ENCODE data around the gene ENTPD6.
"Not testable (repeated sequence)": the region's sequence is repeated elsewhere in the genome, so short reads cannot be mapped to it uniquely, and the experiment has no call there.

Gene ENTPD6

GRCh38 chr20:25241659-25241955 lies 46.1 kb downstream of the ENTPD6 start:
- DNase-seq (ENCODE audit: low read depth in 3 of 3): not testable (repeated sequence)

GRCh38 chr20:25242231-25242630 lies 46.7 kb downstream of the ENTPD6 start:
- no peak for DNase-seq (ENCODE audit: low read depth in 3 of 3)

- DNase-seq (ENCODE audit: low read depth in 3 of 3): no peak
Observed at GRCh38 chr20:25243416-25243979, 48.0 kb downstream of the ENTPD6 start.

- no peak for DNase-seq (ENCODE audit: low read depth in 3 of 3)
Observed at GRCh38 chr20:25244976-25245375, 49.5 kb downstream of the ENTPD6 start.

- no peak for DNase-seq (ENCODE audit: low read depth in 3 of 3)
Observed at GRCh38 chr20:25245461-25245860, 49.9 kb downstream of the ENTPD6 start.

- DNase-seq (ENCODE audit: low read depth in 3 of 3): no peak
Observed at GRCh38 chr20:25246182-25246999, 50.9 kb downstream of the ENTPD6 start.

GRCh38 chr20:25247000-25247517 lies 51.5 kb downstream of the ENTPD6 start:
- peak in 1 of 3 experiments; percentile 13 for DNase-seq (ENCODE audit: low read depth in 3 of 3)

- peak in 1 of 3 experiments; percentile 16 for DNase-seq (ENCODE audit: low read depth in 3 of 3)
Observed at GRCh38 chr20:25247518-25247955, 52.0 kb downstream of the ENTPD6 start.

- DNase-seq (ENCODE audit: low read depth in 3 of 3): peak; percentile 46 to 68 (median 54)
Observed at GRCh38 chr20:25247956-25248785, 52.7 kb downstream of the ENTPD6 start, which contains the start of gene PYGB. TSS of gene PYGB (plus strand) at chr20:25248085. CDS start at chr20:25248179, 94 bp downstream.

- no peak for DNase-seq (ENCODE audit: low read depth in 3 of 3)
Observed at GRCh38 chr20:25248786-25249172, 53.3 kb downstream of the ENTPD6 start.

- no peak for DNase-seq (ENCODE audit: low read depth in 3 of 3)
Observed at GRCh38 chr20:25249198-25249931, 53.9 kb downstream of the ENTPD6 start.

- no peak for DNase-seq (ENCODE audit: low read depth in 3 of 3)
Observed at GRCh38 chr20:25250508-25250907, 55.0 kb downstream of the ENTPD6 start.

- DNase-seq (ENCODE audit: low read depth in 3 of 3): no peak
Observed at GRCh38 chr20:25251019-25251418, 55.5 kb downstream of the ENTPD6 start.

- no peak for DNase-seq (ENCODE audit: low read depth in 3 of 3)
Observed at GRCh38 chr20:25251558-25251957, 56.0 kb downstream of the ENTPD6 start.

GRCh38 chr20:25252230-25252651 lies 56.7 kb downstream of the ENTPD6 start:
- no peak for DNase-seq (ENCODE audit: low read depth in 3 of 3)

- DNase-seq (ENCODE audit: low read depth in 3 of 3): no peak
Observed at GRCh38 chr20:25252686-25253421, 57.3 kb downstream of the ENTPD6 start.

- DNase-seq (ENCODE audit: low read depth in 3 of 3): no peak
Observed at GRCh38 chr20:25253606-25254275, 58.2 kb downstream of the ENTPD6 start.

GRCh38 chr20:25254571-25254970 lies 59.1 kb downstream of the ENTPD6 start:
- no peak for DNase-seq (ENCODE audit: low read depth in 3 of 3)

- DNase-seq (ENCODE audit: low read depth in 3 of 3): no peak
Observed at GRCh38 chr20:25254986-25255680, 59.6 kb downstream of the ENTPD6 start.

All from stimulated activated CD4-positive, alpha-beta T cell treated with anti-CD3 and anti-CD28 coated beads, TNF-alpha, amount 100 ng/mL, for 24 hours (primary cell).